K562 (cell line): ENCODE measurements around the gene LAX1. TPM values are rescaled to one million over a fixed set of nuclear protein-coding genes. Genes with fewer than 3 reads are reported as not detected.
A peak's percentile ranks its signal among the peaks of the same experiment; 100 is the strongest.

ENCODE experiments used
- E2F1 ChIP-seq: sonication (generic); formaldehyde crosslinking; IDR thresholded peaks from 2 replicates; pipeline ENCODE4 v1.8.1; 2023; ENCODE audit warnings: mild to moderate bottlenecking, missing genetic modification reagents, moderate library complexity
- E2F4 ChIP-seq: sonication (generic); formaldehyde crosslinking; IDR thresholded peaks from 2 replicates; pipeline ENCODE4 v1.8.0; 2022; ENCODE audit warnings: mild to moderate bottlenecking, low read depth, missing genetic modification reagents
- FOXA1 ChIP-seq: fragments of 450-650 bp; IDR thresholded peaks from 2 replicates; pipeline ENCODE4 v1.6.1; 2016; ENCODE audit warnings: mild to moderate bottlenecking, borderline replicate concordance
- HNRNPK ChIP-seq: fragments of 200-400 bp; formaldehyde crosslinking; IDR thresholded peaks from one replicate; pipeline ENCODE4 v1.6.1; 2018; ENCODE audit warnings: mild to moderate bottlenecking, low read depth, low read length; ENCODE audit not compliant: poor library complexity, severe bottlenecking
- KLF10 ChIP-seq: fragments of 250-450 bp; sonication (Bioruptor Pico); IDR thresholded peaks from 2 replicates; pipeline ENCODE4 v1.6.1; 2021; ENCODE audit warnings: matching md5 sums
- NFYB ChIP-seq: IDR thresholded peaks from 2 replicates; pipeline ENCODE4 v1.6.1; 2011; ENCODE audit warnings: mild to moderate bottlenecking, moderate library complexity; ENCODE audit not compliant: insufficient read length; ENCODE audit errors: extremely low read depth
- PBX2 ChIP-seq, 2 experiments: IDR thresholded peaks in 1 of 2; conservative IDR thresholded peaks in 1 of 2; 2 replicates each; pipeline ENCODE4 v1.6.1; 2016; ENCODE audit warnings: low read depth in 2 of 2, mild to moderate bottlenecking in 1 of 2, missing compliant biosample characterization in 1 of 2, missing genetic modification characterization in 1 of 2, moderate library complexity in 1 of 2
- RB1 ChIP-seq: fragments of 450-650 bp; IDR thresholded peaks from 2 replicates; pipeline ENCODE4 v1.6.1; 2017; ENCODE audit warnings: low read depth, mild to moderate bottlenecking
- RBM15 ChIP-seq: fragments of 200-400 bp; formaldehyde crosslinking; IDR thresholded peaks from 2 replicates; pipeline ENCODE4 v1.6.1; 2018; ENCODE audit warnings: mild to moderate bottlenecking, low read length, moderate library complexity; ENCODE audit not compliant: insufficient read depth
- RHOXF2B ChIP-seq: fragments of 250-450 bp; sonication (Bioruptor Pico); conservative IDR thresholded peaks from 2 replicates; pipeline ENCODE4 v1.5.1; 2021
- SAFB2 ChIP-seq: fragments of 200-400 bp; formaldehyde crosslinking; IDR thresholded peaks from 2 replicates; pipeline ENCODE4 v1.6.1; 2018; ENCODE audit warnings: borderline replicate concordance, low read length, low read depth, moderate library complexity; ENCODE audit not compliant: severe bottlenecking
- SMARCB1 ChIP-seq: IDR thresholded peaks from 2 replicates; pipeline ENCODE4 v1.6.1; 2011; ENCODE audit warnings: improper control_type of control experiment, low read depth; ENCODE audit not compliant: insufficient read length
- SUPT5H ChIP-seq: fragments of 450-650 bp; IDR thresholded peaks from 2 replicates; pipeline ENCODE4 v1.6.1; 2016
- THAP12 ChIP-seq: fragments of 250-450 bp; sonication (Bioruptor Pico); IDR thresholded peaks from 2 replicates; pipeline ENCODE4 v1.9.0; 2021; ENCODE audit warnings: mild to moderate bottlenecking, inconsistent platforms
- THRA ChIP-seq: fragments of 450-650 bp; IDR thresholded peaks from 2 replicates; pipeline ENCODE4 v1.6.1; 2017; ENCODE audit warnings: mild to moderate bottlenecking, moderate library complexity
- ZNF707 ChIP-seq: fragments of 250-450 bp; sonication (Bioruptor Pico); conservative IDR thresholded peaks from 2 replicates; pipeline ENCODE4 v1.8.0; 2022; ENCODE audit warnings: inconsistent platforms, mild to moderate bottlenecking, moderate library complexity
- polyA plus RNA-seq, 8 experiments: library from polyadenylated mRNA; depleted of rRNA in 4 of 8; stranded (reverse) in 5 of 8; unstranded in 3 of 8; fragments of >200 nt; fragmentation: Nextera tagmentation in 2 of 8; fragmentation: Illumina TruSeq in 1 of 8; extraction: Ambion mirVana in 2 of 8; extraction: Trizol in 1 of 8; gene quantifications; 2 replicates each; pipeline versions ENCODE4 v1.2.1 to v1.2.3, GENCODE V29; 2011 to 2014; ENCODE audit warnings: inconsistent platforms in 1 of 8, missing spikeins in 1 of 8
- total RNA-seq, 7 experiments: library from RNA; depleted of rRNA in 6 of 7; stranded (reverse); fragments of >200 nt in 6 of 7; fragmentation: Illumina TruSeq in 2 of 7; extraction: Trizol in 2 of 7; gene quantifications; 2 replicates each; pipeline versions ENCODE4 v1.2.1 to v1.2.3, GENCODE V29; 2011 to 2021; ENCODE audit warnings: low replicate concordance in 1 of 7

The LAX1 gene
- total and polyA plus RNA-seq, 9 of the 15 experiments (the other 6 are each of a cell fraction or from before 2014, with no cell fraction given): not detected

GRCh38 chr1:203795441-203796235 lies 30.7 kb downstream of the LAX1 start, which contains the start of the genes ZBED6 and ZC3H11A (continued):
- TF ChIP-seq ZNF707 (CRISPR knock-in tag) (no peak), KLF10 (no peak), FOXA1 (no peak), E2F4 (CRISPR knock-in tag) (no peak), E2F1 (CRISPR knock-in tag) (no peak; the same call in 1 of the 2 replicates), SUPT5H (peak; percentile 90), RHOXF2B (no peak), SAFB2 (no peak), SMARCB1 (no peak), RB1 (peak; percentile 50), PBX2 (CRISPR knock-in tag; IDR thresholded peaks at IDR 0.05; ENCODE audit: low read depth) (no peak), PBX2 (tag; conservative IDR thresholded peaks at IDR 0.05; ENCODE audit: low read depth) (no peak; the same call in 1 of the 2 replicates), THAP12 (CRISPR knock-in tag) (0 out of 2 replicates have a peak, but pooled peaks have one; percentile 41), RBM15 (no peak), NFYB (no peak), HNRNPK (peak; percentile 57), THRA (no peak)
